Measurements from ENCODE around the gene APEX1.

- TF ChIP-seq CTCF (IDR thresholded peaks at IDR 0.05) (no peak), POLR2A (IDR thresholded peaks at IDR 0.05) (no peak), EP300 (IDR thresholded peaks at IDR 0.05; ENCODE audit: low read depth) (no peak), POLR2AphosphoS5 (IDR thresholded peaks at IDR 0.05) (peak in 1 of 3 donors; percentile 5)
Measured at GRCh38 chr14:20412411-20412810, 42.6 kb upstream of the APEX1 start.
